Measurements from ENCODE around the gene LRMDA. TPM values are rescaled to one million over a fixed set of nuclear protein-coding genes. Genes with fewer than 3 reads are reported as not detected.

Gene LRMDA
- total RNA-seq, 1 donor from 2014 or later: 18.7 TPM

DNA sequence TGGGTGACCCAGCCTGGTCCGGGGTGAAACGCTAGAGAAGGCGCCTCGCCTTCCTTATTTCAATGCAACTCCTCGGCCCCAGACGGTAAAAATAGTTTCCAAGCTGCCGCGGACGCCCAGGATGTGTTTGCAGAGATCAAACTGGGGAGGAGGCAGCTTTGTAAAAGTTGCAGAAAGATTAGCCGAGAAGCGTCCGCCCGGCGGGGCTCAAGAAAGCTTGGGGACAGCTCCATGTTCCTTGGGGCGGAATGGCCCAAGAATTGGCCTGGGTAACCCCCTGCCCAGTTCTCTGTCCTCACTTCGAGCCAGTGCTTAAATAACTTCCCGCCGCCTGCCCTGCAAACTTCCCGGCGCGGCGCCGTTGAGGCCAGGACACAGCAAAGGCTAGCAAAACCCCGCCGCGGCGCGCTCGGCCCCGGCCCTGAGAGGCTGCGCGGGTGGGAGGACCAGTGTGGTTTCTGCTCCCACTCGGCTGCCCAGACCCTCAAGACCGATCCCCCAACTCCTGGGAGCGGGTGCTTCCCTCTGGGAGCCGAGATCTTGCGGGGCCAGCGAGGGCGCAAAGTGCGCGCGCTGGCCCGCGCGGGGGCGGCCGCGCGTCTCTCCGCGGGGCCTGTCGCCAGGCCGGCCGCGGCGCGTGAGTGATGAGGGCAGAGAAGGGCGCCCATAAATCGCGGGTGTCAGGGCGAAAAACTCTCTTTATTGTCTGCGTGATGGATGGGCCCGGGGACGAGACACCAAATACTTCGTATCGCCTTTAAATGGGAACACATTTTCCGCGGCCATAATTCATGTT lies 23.5 kb upstream of the LRMDA start:
- DNase-seq (ENCODE audit: low read depth): no peak
- Histone ChIP-seq H3K27me3 (ENCODE audit: control insufficient read depth, insufficient read depth, low read length) (no peaks in the 10 kb centered on the region), H3K36me3 (ENCODE audit: control insufficient read depth, insufficient read depth, low read length) (no peaks in the 10 kb centered on the region), H3K4me3 (ENCODE audit: low read depth, low read length) (peak overlapping the region; percentile 74)
- TF ChIP-seq, protein P1, sequence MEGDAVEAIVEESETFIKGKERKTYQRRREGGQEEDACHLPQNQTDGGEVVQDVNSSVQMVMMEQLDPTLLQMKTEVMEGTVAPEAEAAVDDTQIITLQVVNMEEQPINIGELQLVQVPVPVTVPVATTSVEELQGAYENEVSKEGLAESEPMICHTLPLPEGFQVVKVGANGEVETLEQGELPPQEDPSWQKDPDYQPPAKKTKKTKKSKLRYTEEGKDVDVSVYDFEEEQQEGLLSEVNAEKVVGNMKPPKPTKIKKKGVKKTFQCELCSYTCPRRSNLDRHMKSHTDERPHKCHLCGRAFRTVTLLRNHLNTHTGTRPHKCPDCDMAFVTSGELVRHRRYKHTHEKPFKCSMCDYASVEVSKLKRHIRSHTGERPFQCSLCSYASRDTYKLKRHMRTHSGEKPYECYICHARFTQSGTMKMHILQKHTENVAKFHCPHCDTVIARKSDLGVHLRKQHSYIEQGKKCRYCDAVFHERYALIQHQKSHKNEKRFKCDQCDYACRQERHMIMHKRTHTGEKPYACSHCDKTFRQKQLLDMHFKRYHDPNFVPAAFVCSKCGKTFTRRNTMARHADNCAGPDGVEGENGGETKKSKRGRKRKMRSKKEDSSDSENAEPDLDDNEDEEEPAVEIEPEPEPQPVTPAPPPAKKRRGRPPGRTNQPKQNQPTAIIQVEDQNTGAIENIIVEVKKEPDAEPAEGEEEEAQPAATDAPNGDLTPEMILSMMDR (IDR thresholded peaks at IDR 0.05; ENCODE audit: insufficient read depth, low read length, poor library complexity, severe bottlenecking): no peak

DNA sequence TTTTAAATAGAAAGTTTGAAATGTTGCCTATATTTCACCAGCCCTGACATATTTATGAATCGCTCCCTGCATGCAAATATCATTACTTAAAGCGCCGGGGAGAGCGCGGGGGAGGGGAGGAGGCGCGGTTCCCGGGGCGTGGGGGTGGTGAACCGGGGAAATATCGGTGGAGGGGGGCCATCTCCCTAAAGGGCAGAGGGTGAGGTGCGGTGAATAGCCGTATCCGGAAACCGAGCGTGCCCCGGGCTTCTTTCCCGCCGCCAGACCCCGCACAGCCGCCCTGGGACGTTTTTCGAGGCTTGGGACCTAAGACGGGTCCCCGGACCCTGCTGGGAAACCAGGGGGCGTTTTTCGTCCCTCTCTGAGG lies 22.9 kb upstream of the LRMDA start:
- peak overlapping the region; percentile 74 for H3K4me3 ChIP-seq (ENCODE audit: low read depth, low read length)
- no peaks in the 10 kb centered on the region for H3K36me3 ChIP-seq (ENCODE audit: control insufficient read depth, insufficient read depth, low read length)
- no peak for DNase-seq (ENCODE audit: low read depth)
- TF ChIP-seq, protein P1 (IDR thresholded peaks at IDR 0.05; ENCODE audit: insufficient read depth, low read length, poor library complexity, severe bottlenecking): no peak
- H3K27me3 ChIP-seq (ENCODE audit: control insufficient read depth, insufficient read depth, low read length): no peaks in the 10 kb centered on the region

DNA sequence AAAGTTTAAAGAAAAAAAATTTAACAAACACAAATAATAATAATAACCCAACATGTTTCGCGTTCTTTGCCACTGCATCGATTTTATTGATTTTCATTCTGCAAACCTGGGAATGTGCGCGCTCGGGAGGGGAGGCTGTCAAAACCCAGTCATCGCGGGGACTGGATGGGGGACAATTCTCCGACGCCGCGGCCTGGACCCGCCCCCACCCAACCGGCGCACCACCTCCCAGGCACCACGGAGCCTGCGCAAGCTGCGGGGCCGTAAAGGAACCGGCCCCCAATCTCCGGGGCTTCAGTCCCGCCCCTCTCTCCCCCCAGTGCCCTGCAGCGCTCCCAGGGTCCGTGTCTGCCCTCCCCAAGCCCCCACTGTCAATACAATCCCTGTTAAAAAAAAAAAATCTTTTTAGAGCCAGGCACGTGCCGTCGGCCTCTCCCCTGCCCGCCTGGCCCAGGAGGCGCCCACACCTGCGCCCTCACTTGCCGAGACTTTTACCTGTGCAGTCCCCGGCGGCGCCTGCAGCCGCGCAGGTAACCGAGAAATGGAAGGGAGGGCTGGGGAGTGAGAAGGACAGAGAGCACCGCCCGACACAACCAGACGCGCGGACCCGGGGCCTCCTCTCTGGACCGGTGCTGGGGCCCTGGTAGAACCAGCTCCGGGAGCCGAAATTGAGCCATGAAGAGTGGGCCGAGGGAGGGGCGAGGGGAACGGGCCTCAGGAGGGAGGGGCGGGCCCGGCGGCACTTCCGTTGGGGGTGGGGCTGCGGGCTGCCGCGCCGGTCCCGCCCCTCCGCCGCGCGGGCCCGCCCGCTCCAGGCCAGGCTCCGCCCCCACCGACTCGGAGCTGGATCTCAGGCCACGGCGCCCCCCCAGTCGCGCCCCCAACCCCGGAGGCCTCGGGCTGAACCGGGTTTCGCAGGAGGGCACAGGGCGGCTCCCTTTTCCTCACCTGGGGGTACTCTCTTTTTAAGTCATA lies 22.2 kb upstream of the LRMDA start:
- H3K4me3 ChIP-seq (ENCODE audit: low read depth, low read length): peak overlapping the region; percentile 74
- H3K27me3 ChIP-seq (ENCODE audit: control insufficient read depth, insufficient read depth, low read length): no peaks in the 10 kb centered on the region
- TF ChIP-seq, protein P1 (IDR thresholded peaks at IDR 0.05; ENCODE audit: insufficient read depth, low read length, poor library complexity, severe bottlenecking): peak; percentile 22
- no peak for DNase-seq (ENCODE audit: low read depth)
- no peaks in the 10 kb centered on the region for H3K36me3 ChIP-seq (ENCODE audit: control insufficient read depth, insufficient read depth, low read length)

DNA sequence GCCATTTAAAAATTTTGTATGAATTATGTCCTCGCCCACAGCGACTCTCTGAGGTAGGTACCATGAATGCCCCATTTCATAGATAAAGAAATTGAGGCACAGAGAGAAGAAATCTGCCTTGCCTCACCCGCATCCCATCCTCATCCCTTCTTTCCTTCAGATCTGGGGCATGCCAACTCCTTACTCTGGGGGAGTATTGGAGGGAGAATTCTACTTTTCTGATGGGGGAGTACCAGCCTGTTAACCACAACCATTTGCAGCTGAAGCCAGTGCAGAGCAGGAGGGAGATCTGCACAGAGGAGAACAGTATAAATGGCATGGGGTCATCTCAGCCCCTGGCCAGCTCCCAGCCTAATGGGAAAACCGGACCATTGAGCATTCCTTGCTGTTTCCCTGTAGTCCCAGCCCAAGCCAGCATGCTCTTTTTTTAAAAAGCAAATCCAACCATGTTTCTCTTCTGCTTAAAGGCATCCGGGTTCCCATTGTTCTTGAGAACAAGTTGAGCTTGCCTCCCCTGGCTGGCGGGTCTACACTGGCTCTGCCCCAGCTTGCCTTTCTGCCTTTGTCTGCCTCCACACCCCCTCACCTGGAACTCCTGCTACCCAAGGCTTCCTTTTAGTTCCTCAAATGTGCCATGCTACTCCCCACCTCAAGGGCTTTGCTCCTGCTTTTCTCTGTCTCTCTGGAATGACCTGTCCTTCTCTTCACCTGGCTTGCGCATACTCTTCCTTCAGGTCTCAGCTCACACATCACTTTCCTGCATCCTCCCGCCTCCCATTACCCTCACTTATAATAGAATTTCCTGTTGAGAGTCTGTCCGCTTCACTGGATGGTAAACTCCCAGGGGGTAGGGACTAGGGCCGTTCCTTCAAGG lies 21.1 kb upstream of the LRMDA start:
- no peak for DNase-seq (ENCODE audit: low read depth)
- Histone ChIP-seq H3K4me3 (ENCODE audit: low read depth, low read length) (no peak overlapping the region), H3K36me3 (ENCODE audit: control insufficient read depth, insufficient read depth, low read length) (no peaks in the 10 kb centered on the region), H3K27me3 (ENCODE audit: control insufficient read depth, insufficient read depth, low read length) (no peaks in the 10 kb centered on the region)
- TF ChIP-seq, protein P1 (IDR thresholded peaks at IDR 0.05; ENCODE audit: insufficient read depth, low read length, poor library complexity, severe bottlenecking): no peak

DNA sequence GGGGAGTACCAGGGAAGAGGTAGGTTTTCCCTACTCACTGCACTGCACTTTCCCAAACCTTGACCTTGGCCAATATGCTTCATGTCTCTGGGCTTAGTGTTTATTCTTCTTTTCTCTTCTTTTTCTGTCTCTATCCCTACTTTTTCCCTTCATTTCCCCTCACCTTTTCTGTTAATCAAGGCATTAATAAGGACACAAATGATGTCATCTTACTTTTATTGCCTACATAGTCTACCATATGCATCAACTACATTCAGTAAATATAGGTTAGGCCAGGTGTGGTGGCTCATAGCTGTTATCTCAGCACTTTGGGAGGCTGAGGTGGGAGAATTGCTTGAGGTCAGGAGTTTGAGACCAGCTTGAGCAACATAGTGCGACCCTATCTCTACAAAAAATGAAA lies 16.9 kb upstream of the LRMDA start:
- Histone ChIP-seq H3K4me3 (ENCODE audit: low read depth, low read length) (no peak overlapping the region), H3K27me3 (ENCODE audit: control insufficient read depth, insufficient read depth, low read length) (no peaks in the 10 kb centered on the region), H3K36me3 (ENCODE audit: control insufficient read depth, insufficient read depth, low read length) (no peaks in the 10 kb centered on the region)
- no peak for DNase-seq (ENCODE audit: low read depth)
- TF ChIP-seq, protein P1 (IDR thresholded peaks at IDR 0.05; ENCODE audit: insufficient read depth, low read length, poor library complexity, severe bottlenecking): no peak
